Progenitor cell of endocrine pancreas (in vitro differentiated cells): ENCODE data around the gene AATK. TPM values are rescaled to one million over a fixed set of nuclear protein-coding genes. Genes with fewer than 3 reads are reported as not detected.

Source experiments
- DNase-seq: peaks from one replicate; pipeline ENCODE4 v3.0.0; 2021; ENCODE audit warnings: low spot score; ENCODE audit not compliant: unreplicated experiment
- H3K27ac Mint-ChIP-seq: 2 replicates; pipeline ENCODE4 v1.8.0; 2021; ENCODE audit warnings: mild to moderate bottlenecking, moderate library complexity, mixed read lengths
- H3K27me3 Mint-ChIP-seq: 2 replicates; pipeline ENCODE4 v1.8.0; 2021; ENCODE audit warnings: mixed read lengths
- H3K36me3 Mint-ChIP-seq: 2 replicates; pipeline ENCODE4 v1.8.0; 2022; ENCODE audit warnings: mixed read lengths; ENCODE audit not compliant: insufficient read depth
- H3K4me1 Mint-ChIP-seq: 2 replicates; pipeline ENCODE4 v1.8.0; 2021; ENCODE audit warnings: low read depth, mixed read lengths
- H3K4me3 Mint-ChIP-seq: 2 replicates; pipeline ENCODE4 v1.8.0; 2021; ENCODE audit warnings: low read depth, mild to moderate bottlenecking, moderate library complexity, mixed read lengths
- H3K9me3 Mint-ChIP-seq: 2 replicates; pipeline ENCODE4 v1.8.0; 2021; ENCODE audit warnings: low read depth, mixed read lengths
- CTCF ChIP-seq: fragments of 200-600 bp; sonication (generic); IDR thresholded peaks from one replicate; pipeline ENCODE4 v1.5.0; 2021; ENCODE audit warnings: antibody characterized with exemption, mild to moderate bottlenecking; ENCODE audit not compliant: unreplicated experiment
- total RNA-seq: library from RNA; stranded (reverse); gene quantifications from 2 replicates; pipeline ENCODE4 v1.2.1, GENCODE V29; 2021

The AATK gene
- total RNA-seq, 1 donor from 2014 or later = 12.9 TPM

GRCh38 chr17:81182596-81182995 is 16.6 kb upstream of the AATK start:
- H3K4me1 Mint-ChIP-seq = no peaks in the 10 kb centered on the region
- no peak overlapping the region for H3K4me3 Mint-ChIP-seq
- no peaks in the 10 kb centered on the region for H3K9me3 Mint-ChIP-seq
- H3K27ac Mint-ChIP-seq = no peak overlapping the region
- no peak for DNase-seq
- no peak for TF ChIP-seq CTCF
- H3K27me3 Mint-ChIP-seq = no peaks in the 10 kb centered on the region
- no peaks in the 10 kb centered on the region for H3K36me3 Mint-ChIP-seq

- no peaks in the 10 kb centered on the region for H3K9me3 Mint-ChIP-seq
- H3K4me1 Mint-ChIP-seq = no peaks in the 10 kb centered on the region
- no peaks in the 10 kb centered on the region for H3K27me3 Mint-ChIP-seq
- no peak for DNase-seq
- H3K4me3 Mint-ChIP-seq = no peak overlapping the region
- no peak overlapping the region for H3K27ac Mint-ChIP-seq
- TF ChIP-seq CTCF = no peak
- H3K36me3 Mint-ChIP-seq = no peaks in the 10 kb centered on the region
Observed at GRCh38 chr17:81181811-81182185, 15.8 kb upstream of the AATK start.

GRCh38 chr17:81180836-81181810 is 15.1 kb upstream of the AATK start:
- H3K27me3 Mint-ChIP-seq = no peaks in the 10 kb centered on the region
- no peak overlapping the region for H3K27ac Mint-ChIP-seq
- H3K36me3 Mint-ChIP-seq = peaks cover 2% of the 10 kb centered on the region
- no peak for DNase-seq
- H3K9me3 Mint-ChIP-seq = no peaks in the 10 kb centered on the region
- H3K4me3 Mint-ChIP-seq = no peak overlapping the region
- H3K4me1 Mint-ChIP-seq = no peaks in the 10 kb centered on the region
- no peak for TF ChIP-seq CTCF

GRCh38 chr17:81179861-81180260 is 13.8 kb upstream of the AATK start:
- H3K27ac Mint-ChIP-seq = no peak overlapping the region
- TF ChIP-seq CTCF = no peak
- H3K9me3 Mint-ChIP-seq = peaks cover 9% of the 10 kb centered on the region
- H3K36me3 Mint-ChIP-seq = peaks cover 4% of the 10 kb centered on the region
- no peaks in the 10 kb centered on the region for H3K27me3 Mint-ChIP-seq
- H3K4me1 Mint-ChIP-seq = no peaks in the 10 kb centered on the region
- no peak overlapping the region for H3K4me3 Mint-ChIP-seq
- no peak for DNase-seq

GRCh38 chr17:81179220-81179619 is 13.2 kb upstream of the AATK start:
- no peak overlapping the region for H3K27ac Mint-ChIP-seq
- TF ChIP-seq CTCF = no peak
- H3K9me3 Mint-ChIP-seq = peaks cover 9% of the 10 kb centered on the region
- H3K36me3 Mint-ChIP-seq = peaks cover 4% of the 10 kb centered on the region
- no peaks in the 10 kb centered on the region for H3K27me3 Mint-ChIP-seq
- no peaks in the 10 kb centered on the region for H3K4me1 Mint-ChIP-seq
- no peak for DNase-seq
- no peak overlapping the region for H3K4me3 Mint-ChIP-seq
